ENCODE results near the gene BTBD16.

The BTBD16 gene

DNA sequence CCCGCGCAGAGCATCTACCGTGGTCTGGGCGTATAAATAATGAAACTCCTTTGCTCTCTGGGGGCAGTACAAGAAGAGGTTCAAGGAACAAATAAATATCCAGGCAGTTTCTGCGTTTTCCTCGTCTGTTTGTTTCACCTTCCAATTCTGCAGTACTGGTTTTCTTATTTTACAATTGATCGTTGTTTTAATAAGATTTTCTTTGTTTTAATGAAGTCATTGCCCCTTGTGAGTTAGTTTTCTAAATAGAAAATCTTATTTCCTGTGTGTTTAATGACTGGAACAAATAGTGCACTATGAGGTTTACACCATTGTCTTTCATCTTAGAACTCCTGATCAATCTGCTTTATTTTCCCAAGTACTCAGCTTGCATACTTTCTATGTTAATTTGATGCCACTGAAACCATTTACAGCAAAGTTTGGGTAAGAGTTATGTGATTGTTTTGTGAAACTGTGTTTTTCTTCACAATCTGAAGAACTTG lies 104.6 kb downstream of the BTBD16 start:
- Histone ChIP-seq H3K4me1 (ENCODE audit: control insufficient read depth, insufficient read depth, low read length, poor library complexity, severe bottlenecking) (no peaks in the 10 kb centered on the region), H3K9me3 (ENCODE audit: control insufficient read depth, low read length) (no peaks in the 10 kb centered on the region), H3K27ac (ENCODE audit: low read depth, low read length, severe bottlenecking) (no peak overlapping the region), H3K36me3 (ENCODE audit: control insufficient read depth, insufficient read depth, low read length) (peaks cover 5% of the 10 kb centered on the region), H3K4me3 (ENCODE audit: extremely low read depth, insufficient read depth, low read length, poor library complexity, severe bottlenecking) (peak overlapping the region; percentile 74)
- WGBS, 2 experiments (ENCODE audit: insufficient coverage in 2 of 2), result 3 to 14% methylated on average over 2 to 4 of the region's 7 CpGs

GRCh38 chr10:122376364-122376961 lies 105.4 kb downstream of the BTBD16 start:
- peaks cover 5% of the 10 kb centered on the region for H3K36me3 ChIP-seq (ENCODE audit: control insufficient read depth, insufficient read depth, low read length)
- no peak overlapping the region for H3K27ac ChIP-seq (ENCODE audit: low read depth, low read length, severe bottlenecking)
- H3K4me1 ChIP-seq (ENCODE audit: control insufficient read depth, insufficient read depth, low read length, poor library complexity, severe bottlenecking), result no peaks in the 10 kb centered on the region
- no peaks in the 10 kb centered on the region for H3K9me3 ChIP-seq (ENCODE audit: control insufficient read depth, low read length)
- WGBS, 2 experiments (ENCODE audit: insufficient coverage in 2 of 2), result 90% methylated on average over 2 of the region's 11 CpGs; no CpG with 5 or more reads in 1 of the 2 experiments
- H3K4me3 ChIP-seq (ENCODE audit: extremely low read depth, insufficient read depth, low read length, poor library complexity, severe bottlenecking), result no peak overlapping the region

- Histone ChIP-seq H3K27ac (ENCODE audit: low read depth, low read length, severe bottlenecking) (no peak overlapping the region), H3K4me3 (ENCODE audit: extremely low read depth, insufficient read depth, low read length, poor library complexity, severe bottlenecking) (no peak overlapping the region)
Measured at GRCh38 chr10:122379041-122379440, 107.9 kb downstream of the BTBD16 start.

GRCh38 chr10:122379537-122379936 lies 108.4 kb downstream of the BTBD16 start:
- H3K36me3 ChIP-seq (ENCODE audit: control insufficient read depth, insufficient read depth, low read length), result peaks cover 5% of the 10 kb centered on the region
- H3K4me3 ChIP-seq (ENCODE audit: extremely low read depth, insufficient read depth, low read length, poor library complexity, severe bottlenecking), result no peak overlapping the region
- no CpG with 5 or more reads among the region's 2 CpGs for WGBS, 2 experiments (ENCODE audit: insufficient coverage in 2 of 2)
- H3K4me1 ChIP-seq (ENCODE audit: control insufficient read depth, insufficient read depth, low read length, poor library complexity, severe bottlenecking), result no peaks in the 10 kb centered on the region
- no peaks in the 10 kb centered on the region for H3K9me3 ChIP-seq (ENCODE audit: control insufficient read depth, low read length)
- H3K27ac ChIP-seq (ENCODE audit: low read depth, low read length, severe bottlenecking), result no peak overlapping the region

More at GRCh38 chr10:122379041-122379440, 107.9 kb downstream of the BTBD16 start:
- Histone ChIP-seq H3K9me3 (ENCODE audit: control insufficient read depth, low read length) (no peaks in the 10 kb centered on the region), H3K4me1 (ENCODE audit: control insufficient read depth, insufficient read depth, low read length, poor library complexity, severe bottlenecking) (no peaks in the 10 kb centered on the region), H3K36me3 (ENCODE audit: control insufficient read depth, insufficient read depth, low read length) (peaks cover 5% of the 10 kb centered on the region)
- WGBS, 2 experiments (ENCODE audit: insufficient coverage in 2 of 2), result 100% methylated on average over 3 to 4 of the region's 5 CpGs

DNA sequence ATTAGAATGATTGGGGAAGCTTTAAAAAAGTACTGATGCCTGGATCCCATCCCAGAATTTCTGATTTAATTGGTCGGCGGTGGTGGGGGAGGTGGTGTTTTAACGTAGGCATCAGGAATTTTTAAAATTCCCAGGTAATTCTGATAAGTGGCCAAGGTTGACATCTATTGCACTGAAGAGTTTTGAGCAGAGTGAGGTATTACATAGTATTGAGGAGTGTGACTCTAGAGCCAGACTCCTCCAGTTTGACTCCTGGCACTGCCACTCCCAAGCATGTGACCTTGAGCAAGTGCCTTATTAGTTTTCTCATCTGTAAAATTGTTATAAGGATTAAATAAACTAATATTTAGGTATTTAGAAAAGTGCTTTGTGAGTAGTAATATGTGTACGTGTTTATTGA lies 109.6 kb downstream of the BTBD16 start:
- Histone ChIP-seq H3K4me1 (ENCODE audit: control insufficient read depth, insufficient read depth, low read length, poor library complexity, severe bottlenecking) (no peaks in the 10 kb centered on the region), H3K9me3 (ENCODE audit: control insufficient read depth, low read length) (no peaks in the 10 kb centered on the region), H3K4me3 (ENCODE audit: extremely low read depth, insufficient read depth, low read length, poor library complexity, severe bottlenecking) (no peak overlapping the region), H3K27ac (ENCODE audit: low read depth, low read length, severe bottlenecking) (no peak overlapping the region), H3K36me3 (ENCODE audit: control insufficient read depth, insufficient read depth, low read length) (peaks cover 5% of the 10 kb centered on the region)
- 93 to 100% methylated on average over 4 of the region's 4 CpGs for WGBS, 2 experiments (ENCODE audit: insufficient coverage in 2 of 2)

GRCh38 chr10:122381680-122382079 lies 110.6 kb downstream of the BTBD16 start:
- WGBS, 2 experiments (ENCODE audit: insufficient coverage in 2 of 2), result 38% methylated on average over 1 of the region's 2 CpGs; no CpG with 5 or more reads in 1 of the 2 experiments
- Histone ChIP-seq H3K4me3 (ENCODE audit: extremely low read depth, insufficient read depth, low read length, poor library complexity, severe bottlenecking) (no peak overlapping the region), H3K4me1 (ENCODE audit: control insufficient read depth, insufficient read depth, low read length, poor library complexity, severe bottlenecking) (no peaks in the 10 kb centered on the region)

DNA sequence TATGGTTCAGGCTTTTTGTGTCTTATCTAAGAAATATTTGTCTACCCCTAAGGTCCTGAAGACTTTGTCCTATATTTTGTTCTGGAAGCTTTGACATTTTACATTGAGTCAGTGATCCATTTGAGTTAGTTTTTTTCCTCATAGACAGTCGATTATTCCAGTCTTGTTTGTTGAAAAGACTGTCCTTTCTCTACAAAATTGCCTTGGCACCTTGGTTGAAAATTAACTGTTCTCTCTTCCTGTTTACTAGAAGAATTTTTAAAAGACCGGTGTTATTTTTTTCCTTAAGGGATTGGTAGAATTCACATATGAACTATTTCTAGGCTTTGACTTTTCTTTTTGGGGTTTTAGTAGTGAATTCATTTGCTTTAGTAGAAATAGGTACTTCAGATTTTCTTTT lies 115.4 kb downstream of the BTBD16 start:
- no peaks in the 10 kb centered on the region for H3K9me3 ChIP-seq (ENCODE audit: control insufficient read depth, low read length)
- H3K4me3 ChIP-seq (ENCODE audit: extremely low read depth, insufficient read depth, low read length, poor library complexity, severe bottlenecking), result no peak overlapping the region
- no peaks in the 10 kb centered on the region for H3K4me1 ChIP-seq (ENCODE audit: control insufficient read depth, insufficient read depth, low read length, poor library complexity, severe bottlenecking)
- H3K36me3 ChIP-seq (ENCODE audit: control insufficient read depth, insufficient read depth, low read length), result no peaks in the 10 kb centered on the region
- 88% methylated on average over 2 of the region's 2 CpGs; no CpG with 5 or more reads in 1 of the 2 experiments for WGBS, 2 experiments (ENCODE audit: insufficient coverage in 2 of 2)
- H3K27ac ChIP-seq (ENCODE audit: low read depth, low read length, severe bottlenecking), result no peak overlapping the region

More at GRCh38 chr10:122381680-122382079, 110.6 kb downstream of the BTBD16 start:
- H3K36me3 ChIP-seq (ENCODE audit: control insufficient read depth, insufficient read depth, low read length), result peaks cover 5% of the 10 kb centered on the region
- H3K9me3 ChIP-seq (ENCODE audit: control insufficient read depth, low read length), result no peaks in the 10 kb centered on the region
- no peak overlapping the region for H3K27ac ChIP-seq (ENCODE audit: low read depth, low read length, severe bottlenecking)

DNA sequence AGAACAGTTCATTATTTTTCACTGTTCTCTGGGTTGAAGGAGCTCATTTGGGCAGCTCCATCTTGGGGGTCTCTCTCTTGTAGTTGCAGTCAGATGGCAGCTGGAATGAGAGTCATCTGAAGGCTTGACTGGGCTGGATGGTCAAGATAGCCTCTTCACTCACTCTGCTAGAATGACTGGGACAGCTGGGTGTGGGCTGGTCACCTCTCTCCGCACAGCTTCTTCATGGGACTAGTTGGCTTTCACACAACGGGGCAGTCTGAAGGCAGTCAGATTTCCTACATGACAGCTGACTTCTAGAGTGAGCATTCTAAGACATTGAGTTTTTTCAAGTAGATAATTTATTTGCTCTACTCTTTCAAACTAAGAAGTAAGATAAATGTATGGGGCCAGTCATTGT lies 116.5 kb downstream of the BTBD16 start:
- WGBS, 2 experiments (ENCODE audit: insufficient coverage in 2 of 2), result 80 to 92% methylated on average over 2 of the region's 2 CpGs
- no peaks in the 10 kb centered on the region for H3K36me3 ChIP-seq (ENCODE audit: control insufficient read depth, insufficient read depth, low read length)
- no peak overlapping the region for H3K27ac ChIP-seq (ENCODE audit: low read depth, low read length, severe bottlenecking)
- no peaks in the 10 kb centered on the region for H3K4me1 ChIP-seq (ENCODE audit: control insufficient read depth, insufficient read depth, low read length, poor library complexity, severe bottlenecking)
- H3K9me3 ChIP-seq (ENCODE audit: control insufficient read depth, low read length), result no peaks in the 10 kb centered on the region
- no peak overlapping the region for H3K4me3 ChIP-seq (ENCODE audit: extremely low read depth, insufficient read depth, low read length, poor library complexity, severe bottlenecking)

Data from mesodermal cell (in vitro differentiated cells).